GM23248 (cell line): ENCODE results near the gene OBP2A.

Experiments used
- EZH2 ChIP-seq: fragments of 200-600 bp; sonication (generic); IDR thresholded peaks from 2 replicates; pipeline ENCODE4 v1.6.1; 2018; ENCODE audit warnings: antibody characterized with exemption, mild to moderate bottlenecking; ENCODE audit not compliant: insufficient read depth, poor library complexity, severe bottlenecking
- EZH2phosphoT487 ChIP-seq: fragments of 200-600 bp; sonication (generic); IDR thresholded peaks from 2 replicates; pipeline ENCODE4 v1.6.1; 2018; ENCODE audit warnings: antibody characterized with exemption, moderate library complexity, mild to moderate bottlenecking, low read depth; ENCODE audit not compliant: insufficient read depth

- TF ChIP-seq EZH2phosphoT487 (no peak), EZH2 (no peak)
These were observed 45.8 kb upstream of the OBP2A start for GRCh38 chr9:135500071-135500524.
